Lung microvascular endothelial cell (primary cell): ENCODE results near the gene NTN1. TPM values are rescaled to one million over a fixed set of nuclear protein-coding genes. Genes with fewer than 3 reads are reported as not detected.

Experiments
- DNase-seq, 2 donors: peaks; one replicate each; pipeline versions ENCODE4 v3.0.0 to v3.0.0-alpha.2; 2010; ENCODE audit warnings: low read depth in 2 of 2
- total RNA-seq: library from RNA; depleted of rRNA; stranded (reverse); fragments of >200 nt; gene quantifications from 2 replicates; pipeline ENCODE4 v1.2.1, GENCODE V29; 2014

Gene NTN1
- total RNA-seq, 1 donor from 2014 or later = 0.40 TPM

GRCh38 chr17:9192010-9192409 is 170.7 kb downstream of the NTN1 start:
- peak in 1 of 2 donors; percentile 83 for DNase-seq

GRCh38 chr17:9195411-9195810 is 174.1 kb downstream of the NTN1 start:
- no peak for DNase-seq

- DNase-seq = no peak
These were observed 174.8 kb downstream of the NTN1 start for GRCh38 chr17:9195961-9196670.

- DNase-seq = no peak
These were observed 178.6 kb downstream of the NTN1 start for GRCh38 chr17:9199571-9200551.

- no peak for DNase-seq
These were observed 179.5 kb downstream of the NTN1 start for GRCh38 chr17:9200699-9201359.

GRCh38 chr17:9202532-9202931 is 181.2 kb downstream of the NTN1 start:
- DNase-seq = no peak

GRCh38 chr17:9203771-9204425 is 182.6 kb downstream of the NTN1 start:
- no peak for DNase-seq

GRCh38 chr17:9204637-9205329 is 183.5 kb downstream of the NTN1 start:
- no peak for DNase-seq

- no peak for DNase-seq
These were observed 184.5 kb downstream of the NTN1 start for GRCh38 chr17:9205520-9206409.

- no peak for DNase-seq
These were observed 185.0 kb downstream of the NTN1 start for GRCh38 chr17:9206410-9206703.

GRCh38 chr17:9206741-9207332 is 185.5 kb downstream of the NTN1 start:
- DNase-seq = no peak

- no peak for DNase-seq
These were observed 187.2 kb downstream of the NTN1 start for GRCh38 chr17:9208381-9209105.

GRCh38 chr17:9209347-9209746 is 188.0 kb downstream of the NTN1 start:
- DNase-seq = no peak

- no peak for DNase-seq
These were observed 188.6 kb downstream of the NTN1 start for GRCh38 chr17:9209781-9210370.

- DNase-seq = no peak
These were observed 189.9 kb downstream of the NTN1 start for GRCh38 chr17:9211133-9211765.

GRCh38 chr17:9212376-9213302 is 191.3 kb downstream of the NTN1 start:
- DNase-seq = no peak

GRCh38 chr17:9213303-9213640 is 192.0 kb downstream of the NTN1 start:
- DNase-seq = no peak
